8988T (cell line): ENCODE data around the gene NUFIP2.
"Not testable (repeated sequence)": the region's sequence is repeated elsewhere in the genome, so short reads cannot be mapped to it uniquely, and the experiment has no call there.

ENCODE experiments used
- DNase-seq: peaks from one replicate; pipeline ENCODE4 v3.0.0; 2011

The NUFIP2 gene

GRCh38 chr17:29279397-29280070 is 14.4 kb downstream of the NUFIP2 start:
- no peak for DNase-seq

GRCh38 chr17:29278692-29279091 is 15.3 kb downstream of the NUFIP2 start:
- no peak for DNase-seq

- DNase-seq, result no peak
Observed at GRCh38 chr17:29273924-29274323, 20.0 kb downstream of the NUFIP2 start.

GRCh38 chr17:29271980-29272379 is 22.0 kb downstream of the NUFIP2 start:
- DNase-seq, result not testable (repeated sequence)

- no peak for DNase-seq
Observed at GRCh38 chr17:29263916-29264315, 30.0 kb downstream of the NUFIP2 start.

GRCh38 chr17:29257756-29258155 is 36.2 kb downstream of the NUFIP2 start:
- no peak for DNase-seq

- no peak for DNase-seq
Observed at GRCh38 chr17:29256735-29257466, 37.0 kb downstream of the NUFIP2 start.

GRCh38 chr17:29255926-29256522 is 37.9 kb downstream of the NUFIP2 start:
- no peak for DNase-seq

- no peak for DNase-seq
Observed at GRCh38 chr17:29253037-29253436, 40.9 kb downstream of the NUFIP2 start.

- peak; percentile 46 for DNase-seq
Observed at GRCh38 chr17:29252101-29252791, 41.7 kb downstream of the NUFIP2 start.

- no peak for DNase-seq
Observed at GRCh38 chr17:29251184-29251583, 42.8 kb downstream of the NUFIP2 start.

GRCh38 chr17:29250666-29251065 is 43.3 kb downstream of the NUFIP2 start:
- DNase-seq, result no peak

GRCh38 chr17:29248845-29249244 is 45.1 kb downstream of the NUFIP2 start:
- no peak for DNase-seq

GRCh38 chr17:29247219-29247618 is 46.7 kb downstream of the NUFIP2 start:
- DNase-seq, result no peak

GRCh38 chr17:29246628-29247027 is 47.3 kb downstream of the NUFIP2 start, which contains the start of gene CRYBA1:
TSS of gene CRYBA1 (plus strand) at chr17:29246859. CDS start at chr17:29246864, 5 bp downstream.
- no peak for DNase-seq

- no peak for DNase-seq
Observed at GRCh38 chr17:29245401-29245800, 48.5 kb downstream of the NUFIP2 start.

- peak; percentile 72 for DNase-seq
Observed at GRCh38 chr17:29243792-29244191, 50.2 kb downstream of the NUFIP2 start.

- no peak for DNase-seq
Observed at GRCh38 chr17:29242790-29243189, 51.2 kb downstream of the NUFIP2 start.

- no peak for DNase-seq
Observed at GRCh38 chr17:29242051-29242450, 51.9 kb downstream of the NUFIP2 start.

GRCh38 chr17:29240968-29241963 is 52.7 kb downstream of the NUFIP2 start:
- DNase-seq, result peak; percentile 75

GRCh38 chr17:29240477-29240876 is 53.5 kb downstream of the NUFIP2 start:
- no peak for DNase-seq
